H9 (cell line): Measurements from ENCODE around the gene TMEM200A. TPM values are rescaled to one million over a fixed set of nuclear protein-coding genes. Genes with fewer than 3 reads are reported as not detected.

ENCODE experiments used
- DNase-seq: peaks from one replicate; pipeline ENCODE4 v3.0.0-alpha.2; 2017
- H2AFZ ChIP-seq: one replicate; pipeline ENCODE4 v1.6.1; 2013; ENCODE audit warnings: mild to moderate bottlenecking, low read length, control low read depth, moderate library complexity
- H2AK5ac ChIP-seq: 2 replicates; pipeline ENCODE4 v1.6.1; 2013; ENCODE audit warnings: low read length, control low read depth, mixed read lengths; ENCODE audit not compliant: insufficient read length
- H2BK120ac ChIP-seq: one replicate; pipeline ENCODE4 v1.6.1; 2013; ENCODE audit warnings: low read depth, mild to moderate bottlenecking, low read length, control low read depth, inconsistent platforms; ENCODE audit not compliant: poor library complexity, severe bottlenecking
- H2BK12ac ChIP-seq: 2 replicates; pipeline ENCODE4 v1.6.1; 2013; ENCODE audit warnings: low read length, control low read depth, mixed read lengths, low read depth; ENCODE audit not compliant: insufficient read length
- H2BK15ac ChIP-seq: 2 replicates; pipeline ENCODE4 v1.6.1; 2013; ENCODE audit warnings: low read depth, low read length, control low read depth
- H2BK20ac ChIP-seq: one replicate; pipeline ENCODE4 v1.6.1; 2013; ENCODE audit warnings: low read depth, mild to moderate bottlenecking, low read length, control low read depth, inconsistent platforms; ENCODE audit not compliant: poor library complexity, severe bottlenecking
- H2BK5ac ChIP-seq: 2 replicates; pipeline ENCODE4 v1.6.1; 2013; ENCODE audit warnings: low read length, control low read depth, mixed read lengths; ENCODE audit not compliant: insufficient read length
- H3K14ac ChIP-seq: 2 replicates; pipeline ENCODE4 v1.6.1; 2013; ENCODE audit warnings: low read length, control low read depth; ENCODE audit not compliant: insufficient read depth
- H3K18ac ChIP-seq: 2 replicates; pipeline ENCODE4 v1.6.1; 2013; ENCODE audit warnings: low read depth, mild to moderate bottlenecking, mixed read lengths, low read length, control low read depth; ENCODE audit not compliant: insufficient read length
- H3K23ac ChIP-seq: 2 replicates; pipeline ENCODE4 v1.6.1; 2013; ENCODE audit warnings: low read length, control low read depth, mixed read lengths, low read depth; ENCODE audit not compliant: insufficient read length
- H3K23me2 ChIP-seq: 2 replicates; pipeline ENCODE4 v1.6.1; 2013; ENCODE audit warnings: low read depth, mild to moderate bottlenecking, mixed read lengths, low read length, control low read depth; ENCODE audit not compliant: insufficient read length, poor library complexity, severe bottlenecking
- H3K27ac ChIP-seq: 2 replicates; pipeline ENCODE4 v1.5.1; 2013; ENCODE audit warnings: low read length, control low read depth, mixed read lengths, low read depth; ENCODE audit not compliant: insufficient read length
- H3K27me3 ChIP-seq: 2 replicates; pipeline ENCODE4 v1.6.1; 2013; ENCODE audit warnings: low read length, control low read depth, inconsistent platforms; ENCODE audit not compliant: insufficient read depth
- H3K4ac ChIP-seq: 2 replicates; pipeline ENCODE4 v1.6.1; 2013; ENCODE audit warnings: low read depth, mild to moderate bottlenecking, control low read depth, inconsistent platforms, low read length, moderate library complexity
- H3K4me1 ChIP-seq: 2 replicates; pipeline ENCODE4 v1.6.1; 2013; ENCODE audit warnings: low read length, control low read depth, inconsistent platforms; ENCODE audit not compliant: insufficient read depth
- H3K4me2 ChIP-seq: 2 replicates; pipeline ENCODE4 v1.6.1; 2013; ENCODE audit warnings: low read length, control low read depth, mixed read lengths; ENCODE audit not compliant: insufficient read length, insufficient read depth
- H3K56ac ChIP-seq: 2 replicates; pipeline ENCODE4 v1.6.1; 2013; ENCODE audit warnings: low read depth, mild to moderate bottlenecking, mixed read lengths, low read length, control low read depth; ENCODE audit not compliant: insufficient read length
- H3K79me1 ChIP-seq: 2 replicates; pipeline ENCODE4 v1.6.1; 2013; ENCODE audit warnings: low read depth, mild to moderate bottlenecking, moderate library complexity, low read length, control low read depth, inconsistent platforms; ENCODE audit not compliant: insufficient read depth, poor library complexity, severe bottlenecking
- H3K79me2 ChIP-seq: 2 replicates; pipeline ENCODE4 v1.6.1; 2013; ENCODE audit warnings: low read length, control low read depth, inconsistent platforms; ENCODE audit not compliant: insufficient read depth
- H3K9ac ChIP-seq: 2 replicates; pipeline ENCODE4 v1.6.1; 2013; ENCODE audit warnings: low read length, control low read depth, mixed read lengths; ENCODE audit not compliant: insufficient read length; ENCODE audit errors: extremely low read depth
- H3K9me3 ChIP-seq: one replicate; pipeline ENCODE4 v1.6.1; 2013; ENCODE audit warnings: low read depth, low read length, inconsistent platforms; ENCODE audit not compliant: control insufficient read depth
- H3T11ph ChIP-seq: one replicate; pipeline ENCODE4 v1.6.1; 2013; ENCODE audit warnings: mild to moderate bottlenecking, low read length, control low read depth, inconsistent platforms
- H4K20me1 ChIP-seq: one replicate; pipeline ENCODE4 v1.6.1; 2013; ENCODE audit not compliant: control insufficient read depth, insufficient read length, insufficient read depth
- H4K5ac ChIP-seq: 2 replicates; pipeline ENCODE4 v1.6.1; 2013; ENCODE audit warnings: low read depth, mild to moderate bottlenecking, mixed read lengths, low read length, control low read depth; ENCODE audit not compliant: insufficient read length
- H4K8ac ChIP-seq: replicated peaks from 2 replicates; pipeline ENCODE4 v1.6.1; 2013; ENCODE audit warnings: low read length, control low read depth, mixed read lengths, low read depth; ENCODE audit not compliant: insufficient read length
- H4K91ac ChIP-seq: 2 replicates; pipeline ENCODE4 v1.6.1; 2013; ENCODE audit warnings: low read depth, mild to moderate bottlenecking, moderate library complexity, mixed read lengths, low read length, control low read depth; ENCODE audit not compliant: insufficient read length
- H3K27ac Mint-ChIP-seq, 3 experiments: 2 replicates in 2 of 3; 3 replicates in 1 of 3; pipeline ENCODE4 v1.8.0; 2020 to 2021; ENCODE audit warnings: mixed read lengths in 3 of 3, mild to moderate bottlenecking in 1 of 3, moderate library complexity in 1 of 3
- H3K27me3 Mint-ChIP-seq: 2 replicates; pipeline ENCODE4 v1.8.0; 2021; ENCODE audit warnings: low read depth, mild to moderate bottlenecking, moderate library complexity, mixed read lengths
- H3K36me3 Mint-ChIP-seq, 3 experiments: 2 replicates in 2 of 3; 3 replicates in 1 of 3; pipeline ENCODE4 v1.8.0; 2020 to 2021; ENCODE audit warnings: low read depth in 3 of 3, mixed read lengths in 3 of 3; ENCODE audit not compliant: insufficient read depth in 1 of 3
- H3K4me1 Mint-ChIP-seq, 2 experiments: 2 replicates each; pipeline ENCODE4 v1.8.0; 2020; ENCODE audit warnings: mixed read lengths in 2 of 2
- H3K4me3 Mint-ChIP-seq, 2 experiments: 2 replicates in 1 of 2; 3 replicates in 1 of 2; pipeline ENCODE4 v1.8.0; 2020 to 2021; ENCODE audit warnings: mild to moderate bottlenecking in 2 of 2, mixed read lengths in 2 of 2, moderate library complexity in 1 of 2
- H3K9me3 Mint-ChIP-seq, 2 experiments: 2 replicates in 1 of 2; 3 replicates in 1 of 2; pipeline ENCODE4 v1.8.0; 2020; ENCODE audit warnings: mild to moderate bottlenecking in 2 of 2, mixed read lengths in 2 of 2, moderate library complexity in 1 of 2
- CTCF ChIP-seq: fragments of 200-600 bp; sonication (generic); conservative IDR thresholded peaks from 3 replicates; pipeline ENCODE4 v1.8.0; 2021; ENCODE audit warnings: antibody characterized with exemption, mild to moderate bottlenecking
- WGBS: extraction: QIAGEN DNeasy Blood & Tissue Kit; methylation state at CpG from one replicate; pipeline ENCODE4 v1.1.7; 2013; ENCODE audit warnings: missing lambda C conversion rate, low lambda C conversion rate, mixed read lengths; ENCODE audit not compliant: insufficient read length; ENCODE audit errors: extremely low coverage; 5-methylcytosine and 5-hydroxymethylcytosine counted together
- total RNA-seq: library from RNA; stranded (reverse); gene quantifications from 2 replicates; pipeline ENCODE4 v1.2.1, GENCODE V29; 2021

Gene TMEM200A
- total RNA-seq, 1 experiment from 2014 or later = 6.1 TPM

GRCh38 chr6:130489514-130489913 lies 123.7 kb downstream of the TMEM200A start:
- Histone ChIP-seq H4K20me1 (no peaks in the 10 kb centered on the region), H2BK5ac (no peak overlapping the region), H3K4ac (no peak overlapping the region), H3K23ac (no peak overlapping the region), H3K4me1 (no peaks in the 10 kb centered on the region), H2BK120ac (no peak overlapping the region), H3K9ac (no peak overlapping the region), H3K9me3 (no peaks in the 10 kb centered on the region), H3T11ph (no peak overlapping the region), H2AK5ac (no peak overlapping the region), H2BK20ac (no peak overlapping the region), H4K8ac (no peak overlapping the region), H3K56ac (no peak overlapping the region), H4K5ac (no peak overlapping the region), H3K18ac (no peak overlapping the region), H2BK15ac (no peak overlapping the region), H3K23me2 (no peaks in the 10 kb centered on the region), H3K79me1 (no peaks in the 10 kb centered on the region), H4K91ac (no peak overlapping the region), H2BK12ac (no peak overlapping the region), H3K4me2 (no peak overlapping the region), H3K27ac (no peak overlapping the region), H3K14ac (no peak overlapping the region), H2AFZ (no peak overlapping the region), H3K27me3 (no peaks in the 10 kb centered on the region), H3K79me2 (no peaks in the 10 kb centered on the region)
- H3K27ac Mint-ChIP-seq = no peak overlapping the region
- no peaks in the 10 kb centered on the region; a peak in 2 of 7 replicates for H3K36me3 Mint-ChIP-seq
- no peak for DNase-seq
- H3K4me3 Mint-ChIP-seq = no peak overlapping the region
- no peaks in the 10 kb centered on the region; the same call in 1 of the 2 replicates for H3K27me3 Mint-ChIP-seq
- no CpG with 5 or more reads among the region's 1 CpG for WGBS
- peaks cover 0 to 11% of the 10 kb centered on the region in 2 experiments; a peak in 1 of 5 replicates for H3K9me3 Mint-ChIP-seq
- no peak for TF ChIP-seq CTCF
- H3K4me1 Mint-ChIP-seq = no peaks in the 10 kb centered on the region

Other genes with a start within 250 kb of the TMEM200A start
- gene SAMD3, start 143.1 kb upstream of the TMEM200A start, total RNA-seq = 0.26 and 0.39 TPM in 2 replicates